ENCODE results near the gene UNK.

DNA sequence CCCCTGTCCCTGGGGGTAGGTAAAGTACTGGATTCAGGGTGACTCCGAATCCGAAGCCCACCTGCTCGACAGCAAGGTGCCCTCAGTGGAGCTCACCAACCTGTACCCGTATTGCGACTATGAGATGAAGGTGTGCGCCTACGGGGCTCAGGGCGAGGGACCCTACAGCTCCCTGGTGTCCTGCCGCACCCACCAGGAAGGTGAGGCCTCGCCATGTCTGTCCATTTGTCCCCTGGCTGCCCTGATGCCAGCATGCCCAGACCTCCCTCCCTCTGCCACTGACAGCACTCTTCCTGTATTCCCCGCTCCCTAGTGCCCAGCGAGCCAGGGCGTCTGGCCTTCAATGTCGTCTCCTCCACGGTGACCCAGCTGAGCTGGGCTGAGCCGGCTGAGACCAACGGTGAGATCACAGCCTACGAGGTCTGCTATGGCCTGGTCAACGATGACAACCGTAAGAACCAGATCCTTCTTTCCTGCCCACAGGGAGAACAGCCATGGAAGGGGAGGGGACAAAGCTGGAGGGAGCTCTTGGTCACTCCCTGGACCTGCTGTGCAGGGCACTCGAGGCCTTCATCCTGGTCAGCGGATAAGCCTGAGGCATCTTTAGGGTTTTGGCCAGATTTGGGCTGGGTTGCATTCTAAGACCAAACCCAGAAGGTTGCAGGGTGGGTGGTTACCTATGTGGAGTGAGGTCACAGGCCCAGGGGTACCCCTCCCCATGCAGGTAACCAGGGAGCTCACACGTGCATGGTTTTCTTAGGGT lies 33.8 kb upstream of the UNK start:
- no peak for TF ChIP-seq HNF4G (IDR thresholded peaks at IDR 0.05)
- TF ChIP-seq, protein P1, sequence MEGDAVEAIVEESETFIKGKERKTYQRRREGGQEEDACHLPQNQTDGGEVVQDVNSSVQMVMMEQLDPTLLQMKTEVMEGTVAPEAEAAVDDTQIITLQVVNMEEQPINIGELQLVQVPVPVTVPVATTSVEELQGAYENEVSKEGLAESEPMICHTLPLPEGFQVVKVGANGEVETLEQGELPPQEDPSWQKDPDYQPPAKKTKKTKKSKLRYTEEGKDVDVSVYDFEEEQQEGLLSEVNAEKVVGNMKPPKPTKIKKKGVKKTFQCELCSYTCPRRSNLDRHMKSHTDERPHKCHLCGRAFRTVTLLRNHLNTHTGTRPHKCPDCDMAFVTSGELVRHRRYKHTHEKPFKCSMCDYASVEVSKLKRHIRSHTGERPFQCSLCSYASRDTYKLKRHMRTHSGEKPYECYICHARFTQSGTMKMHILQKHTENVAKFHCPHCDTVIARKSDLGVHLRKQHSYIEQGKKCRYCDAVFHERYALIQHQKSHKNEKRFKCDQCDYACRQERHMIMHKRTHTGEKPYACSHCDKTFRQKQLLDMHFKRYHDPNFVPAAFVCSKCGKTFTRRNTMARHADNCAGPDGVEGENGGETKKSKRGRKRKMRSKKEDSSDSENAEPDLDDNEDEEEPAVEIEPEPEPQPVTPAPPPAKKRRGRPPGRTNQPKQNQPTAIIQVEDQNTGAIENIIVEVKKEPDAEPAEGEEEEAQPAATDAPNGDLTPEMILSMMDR (IDR thresholded peaks at IDR 0.05; ENCODE audit: low read depth, low read length, missing input control): no peak
- TF ChIP-seq, protein P2, sequence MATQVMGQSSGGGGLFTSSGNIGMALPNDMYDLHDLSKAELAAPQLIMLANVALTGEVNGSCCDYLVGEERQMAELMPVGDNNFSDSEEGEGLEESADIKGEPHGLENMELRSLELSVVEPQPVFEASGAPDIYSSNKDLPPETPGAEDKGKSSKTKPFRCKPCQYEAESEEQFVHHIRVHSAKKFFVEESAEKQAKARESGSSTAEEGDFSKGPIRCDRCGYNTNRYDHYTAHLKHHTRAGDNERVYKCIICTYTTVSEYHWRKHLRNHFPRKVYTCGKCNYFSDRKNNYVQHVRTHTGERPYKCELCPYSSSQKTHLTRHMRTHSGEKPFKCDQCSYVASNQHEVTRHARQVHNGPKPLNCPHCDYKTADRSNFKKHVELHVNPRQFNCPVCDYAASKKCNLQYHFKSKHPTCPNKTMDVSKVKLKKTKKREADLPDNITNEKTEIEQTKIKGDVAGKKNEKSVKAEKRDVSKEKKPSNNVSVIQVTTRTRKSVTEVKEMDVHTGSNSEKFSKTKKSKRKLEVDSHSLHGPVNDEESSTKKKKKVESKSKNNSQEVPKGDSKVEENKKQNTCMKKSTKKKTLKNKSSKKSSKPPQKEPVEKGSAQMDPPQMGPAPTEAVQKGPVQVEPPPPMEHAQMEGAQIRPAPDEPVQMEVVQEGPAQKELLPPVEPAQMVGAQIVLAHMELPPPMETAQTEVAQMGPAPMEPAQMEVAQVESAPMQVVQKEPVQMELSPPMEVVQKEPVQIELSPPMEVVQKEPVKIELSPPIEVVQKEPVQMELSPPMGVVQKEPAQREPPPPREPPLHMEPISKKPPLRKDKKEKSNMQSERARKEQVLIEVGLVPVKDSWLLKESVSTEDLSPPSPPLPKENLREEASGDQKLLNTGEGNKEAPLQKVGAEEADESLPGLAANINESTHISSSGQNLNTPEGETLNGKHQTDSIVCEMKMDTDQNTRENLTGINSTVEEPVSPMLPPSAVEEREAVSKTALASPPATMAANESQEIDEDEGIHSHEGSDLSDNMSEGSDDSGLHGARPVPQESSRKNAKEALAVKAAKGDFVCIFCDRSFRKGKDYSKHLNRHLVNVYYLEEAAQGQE (IDR thresholded peaks at IDR 0.05): no peak
- TF ChIP-seq FOXA1 (IDR thresholded peaks at IDR 0.05): no peak
- TF ChIP-seq, protein P3, sequence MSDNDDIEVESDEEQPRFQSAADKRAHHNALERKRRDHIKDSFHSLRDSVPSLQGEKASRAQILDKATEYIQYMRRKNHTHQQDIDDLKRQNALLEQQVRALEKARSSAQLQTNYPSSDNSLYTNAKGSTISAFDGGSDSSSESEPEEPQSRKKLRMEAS (IDR thresholded peaks at IDR 0.05): no peak
- no peak for TF ChIP-seq EGR1 (IDR thresholded peaks at IDR 0.05; ENCODE audit: low read depth in 2 of 2)
- no peak for TF ChIP-seq GABPA (IDR thresholded peaks at IDR 0.05 in 1 of 2, conservative IDR thresholded peaks at IDR 0.05 in 1 of 2)
- no peak for TF ChIP-seq RAD21 (IDR thresholded peaks at IDR 0.05)
- no peak for TF ChIP-seq NR2F2 (IDR thresholded peaks at IDR 0.05)
- TF ChIP-seq, protein P4, sequence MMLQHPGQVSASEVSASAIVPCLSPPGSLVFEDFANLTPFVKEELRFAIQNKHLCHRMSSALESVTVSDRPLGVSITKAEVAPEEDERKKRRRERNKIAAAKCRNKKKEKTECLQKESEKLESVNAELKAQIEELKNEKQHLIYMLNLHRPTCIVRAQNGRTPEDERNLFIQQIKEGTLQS (IDR thresholded peaks at IDR 0.05): no peak
- no peak for TF ChIP-seq YY1 (IDR thresholded peaks at IDR 0.05)
- no peak for TF ChIP-seq TAF1 (conservative IDR thresholded peaks at IDR 0.05)
- TF ChIP-seq HNF4A (conservative IDR thresholded peaks at IDR 0.05): no peak
